T-helper 22 cell (primary cell): ENCODE results near the gene RBMS2.
"Not testable (repeated sequence)": the region's sequence is repeated elsewhere in the genome, so short reads cannot be mapped to it uniquely, and the experiment has no call there.

Experiments
- DNase-seq: peaks from one replicate; pipeline ENCODE4 v3.0.0-alpha.2; 2020; ENCODE audit warnings: low read depth

The RBMS2 gene, protein sequence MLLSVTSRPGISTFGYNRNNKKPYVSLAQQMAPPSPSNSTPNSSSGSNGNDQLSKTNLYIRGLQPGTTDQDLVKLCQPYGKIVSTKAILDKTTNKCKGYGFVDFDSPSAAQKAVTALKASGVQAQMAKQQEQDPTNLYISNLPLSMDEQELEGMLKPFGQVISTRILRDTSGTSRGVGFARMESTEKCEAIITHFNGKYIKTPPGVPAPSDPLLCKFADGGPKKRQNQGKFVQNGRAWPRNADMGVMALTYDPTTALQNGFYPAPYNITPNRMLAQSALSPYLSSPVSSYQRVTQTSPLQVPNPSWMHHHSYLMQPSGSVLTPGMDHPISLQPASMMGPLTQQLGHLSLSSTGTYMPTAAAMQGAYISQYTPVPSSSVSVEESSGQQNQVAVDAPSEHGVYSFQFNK

DNA sequence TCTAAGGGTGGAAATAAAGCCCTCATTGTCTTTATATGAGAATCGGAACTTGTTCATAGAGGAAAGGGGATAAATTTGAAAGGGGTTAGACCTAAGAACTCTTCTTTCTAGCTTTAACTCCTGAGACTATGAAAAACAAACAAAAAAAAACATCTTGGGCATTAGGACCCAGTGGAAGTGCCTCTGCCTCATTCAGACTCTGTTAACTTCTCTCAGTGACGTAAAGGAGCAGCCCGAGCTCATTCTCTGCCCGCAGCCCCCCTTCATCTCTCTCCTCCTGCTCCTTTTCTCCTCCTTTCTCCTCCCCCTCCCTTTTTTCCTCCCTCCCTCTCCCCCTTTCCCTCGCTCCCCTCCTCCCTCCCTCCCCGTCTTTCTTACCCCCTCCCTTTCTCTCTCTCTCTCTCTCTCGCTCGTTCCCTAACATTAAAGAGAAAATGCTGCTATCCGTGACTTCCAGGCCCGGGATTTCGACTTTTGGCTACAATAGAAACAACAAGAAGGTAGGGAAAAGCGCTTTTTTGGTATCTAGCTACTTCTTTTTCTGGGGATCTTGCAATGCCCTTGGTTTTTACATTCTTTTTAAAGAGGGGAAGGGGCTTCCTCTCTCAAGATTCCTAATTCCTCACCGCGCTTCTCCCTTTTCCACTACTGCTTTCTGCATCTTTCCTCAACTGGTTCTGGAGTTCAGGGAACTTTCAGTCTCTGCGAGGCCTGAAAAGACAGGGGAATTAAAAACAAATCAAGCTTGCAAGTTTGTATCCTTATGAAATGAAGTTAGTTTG lies at the start of gene RBMS2:
TSS of gene RBMS2 (plus strand) at position 231 of the 782 bp plus-strand sequence. CDS start at position 435, 204 bp downstream.
- peak; percentile 30 for DNase-seq

DNA sequence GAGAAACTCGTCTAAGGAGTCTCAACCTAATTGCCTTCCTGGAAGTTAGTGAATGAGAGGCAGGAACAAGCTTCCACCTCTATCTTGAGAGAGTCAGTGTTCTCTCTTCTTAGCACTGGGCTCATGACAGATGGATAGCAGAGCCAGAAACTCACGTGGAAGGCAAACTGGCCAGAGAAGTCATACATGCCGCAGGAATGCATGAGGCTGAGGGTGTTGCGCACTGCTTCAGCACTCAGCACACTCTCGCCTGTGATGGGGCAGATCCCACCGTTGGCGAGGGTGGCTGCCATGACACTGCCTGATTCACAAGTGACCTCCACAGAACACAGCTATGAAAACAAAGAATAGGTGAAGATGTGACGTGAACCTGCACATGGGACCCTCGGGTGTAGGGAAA lies 47.2 kb upstream of the RBMS2 start:
- no peak for DNase-seq

DNA sequence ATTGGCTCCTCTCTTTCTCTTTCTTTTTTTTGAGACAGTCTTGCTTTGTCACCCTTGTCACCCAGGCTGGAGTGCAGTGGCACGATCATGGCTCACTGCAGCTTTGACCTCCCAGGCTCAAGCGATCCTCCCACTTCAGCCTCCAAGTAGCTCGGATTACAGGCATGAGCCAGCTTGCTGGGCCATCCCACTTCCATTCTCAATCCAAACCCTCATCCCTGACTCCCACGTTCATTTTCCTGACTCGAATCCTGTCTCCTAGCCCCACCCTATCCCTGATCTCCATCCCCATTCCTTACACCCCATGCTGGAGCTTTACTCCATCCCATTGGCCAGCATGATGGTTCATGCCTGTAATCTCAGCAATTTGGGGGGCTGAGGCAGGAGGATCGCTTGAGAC lies 45.5 kb upstream of the RBMS2 start:
- no peak for DNase-seq

DNA sequence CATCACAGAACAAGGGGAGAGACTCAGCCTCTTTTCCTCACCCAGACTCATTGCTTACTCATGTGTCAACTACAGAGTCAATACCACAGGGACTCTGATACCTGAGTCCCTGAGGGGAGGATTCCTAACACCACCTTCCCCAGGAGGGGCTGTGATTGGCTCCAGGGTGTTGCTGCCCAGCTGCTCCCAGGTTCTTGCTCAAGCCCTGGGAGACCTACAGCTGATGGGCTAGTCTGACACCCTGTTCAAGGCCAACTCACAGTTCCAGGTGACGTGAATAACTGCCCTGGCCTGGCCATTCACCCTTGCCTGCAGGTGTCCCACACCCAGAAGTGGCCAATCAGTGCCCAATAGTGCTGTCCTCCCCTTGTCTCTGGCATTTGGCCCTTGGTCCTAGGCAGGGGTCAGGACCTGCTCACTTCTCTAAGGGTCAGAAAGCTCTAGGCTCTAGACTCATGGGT lies 44.6 kb upstream of the RBMS2 start:
- no peak for DNase-seq

DNA sequence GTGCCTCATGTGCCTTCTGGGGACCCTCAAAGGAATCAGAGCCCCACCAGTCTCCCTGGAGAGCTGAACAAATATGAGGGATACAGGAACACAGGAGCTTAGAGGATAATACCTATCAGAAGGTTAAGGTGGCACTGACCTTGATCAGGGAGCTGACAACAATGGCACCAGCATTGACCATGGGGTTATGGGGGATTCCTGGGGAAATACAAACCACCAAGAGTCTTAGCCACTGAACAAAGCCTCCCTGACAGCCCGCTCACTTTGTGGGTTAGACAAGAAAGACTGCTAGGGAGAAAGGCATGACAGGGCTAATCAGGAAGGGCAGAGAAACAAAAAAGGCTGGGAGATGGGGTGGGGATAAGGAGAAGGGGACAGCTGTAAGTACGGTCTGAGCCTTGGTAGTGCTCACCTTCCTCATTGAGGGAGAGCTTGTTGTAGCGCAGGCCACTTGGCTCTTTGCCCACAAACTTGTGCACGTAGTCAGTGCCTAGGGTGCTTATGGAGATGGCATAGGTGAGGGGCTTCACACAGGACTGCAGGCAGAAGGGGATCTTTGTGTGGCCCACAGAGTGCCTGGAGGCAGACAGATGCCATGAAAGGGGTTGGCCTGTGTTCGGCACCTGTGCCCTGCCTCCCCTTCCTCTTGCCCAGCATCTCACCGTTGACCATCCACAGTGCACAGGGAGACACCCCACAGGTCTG lies 43.9 kb upstream of the RBMS2 start:
- no peak for DNase-seq

DNA sequence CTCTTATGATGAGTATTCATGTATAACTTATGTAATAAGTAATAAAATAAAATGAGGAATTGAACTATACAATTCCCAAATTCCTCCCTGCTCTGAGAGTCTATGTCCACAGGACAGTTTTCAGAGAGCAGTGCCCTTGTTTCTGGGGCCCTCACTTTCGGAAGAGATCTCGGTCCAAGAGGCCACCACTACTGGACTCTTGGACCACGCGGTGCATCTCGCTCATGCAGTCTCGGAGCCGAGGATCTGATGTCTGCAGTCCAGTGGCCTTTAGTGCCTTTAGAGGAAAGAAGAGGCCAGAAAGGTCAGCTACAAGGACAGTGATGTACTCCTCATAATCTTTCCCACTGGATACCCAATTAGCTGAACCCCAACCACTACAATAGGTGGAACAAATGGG lies 42.0 kb upstream of the RBMS2 start:
- no peak for DNase-seq

DNA sequence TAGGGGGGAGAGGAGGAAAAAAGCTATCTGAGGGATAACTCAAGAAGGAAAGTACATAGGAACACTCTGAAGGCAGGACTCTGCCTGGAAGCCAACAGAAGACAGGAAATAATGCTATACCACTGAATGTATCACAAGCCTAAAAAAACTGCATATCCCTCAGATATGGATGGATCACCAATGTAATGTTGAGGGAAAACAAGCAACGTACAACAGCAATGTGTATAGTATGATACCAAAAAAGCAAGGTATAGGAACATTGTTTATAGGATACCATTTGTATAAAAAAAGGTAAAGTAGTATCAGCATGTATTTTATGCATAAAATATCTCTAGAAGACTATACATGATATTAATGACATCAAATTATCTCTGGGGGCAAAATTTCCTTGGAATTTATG lies 37.1 kb upstream of the RBMS2 start:
- no peak for DNase-seq

DNA sequence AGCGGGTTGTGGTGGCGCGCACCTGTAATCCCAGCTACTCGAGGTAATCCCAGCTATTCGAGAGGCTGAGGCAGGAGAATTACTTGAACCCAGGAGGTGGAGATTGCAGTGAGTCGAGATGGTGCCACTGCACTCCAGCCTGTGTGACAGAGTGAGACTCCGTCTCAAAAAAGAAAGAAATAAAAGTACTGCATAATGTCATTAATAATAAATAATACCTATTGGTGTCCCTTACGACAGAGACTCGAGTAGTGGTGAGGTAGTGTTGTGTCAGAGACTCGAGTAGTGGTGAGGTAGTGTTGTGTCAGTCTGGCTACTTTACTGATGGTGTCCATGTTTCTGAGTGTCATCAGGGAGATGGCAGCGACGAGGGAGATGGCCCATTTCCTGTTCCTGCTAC lies 34.9 kb upstream of the RBMS2 start:
- DNase-seq: no peak

DNA sequence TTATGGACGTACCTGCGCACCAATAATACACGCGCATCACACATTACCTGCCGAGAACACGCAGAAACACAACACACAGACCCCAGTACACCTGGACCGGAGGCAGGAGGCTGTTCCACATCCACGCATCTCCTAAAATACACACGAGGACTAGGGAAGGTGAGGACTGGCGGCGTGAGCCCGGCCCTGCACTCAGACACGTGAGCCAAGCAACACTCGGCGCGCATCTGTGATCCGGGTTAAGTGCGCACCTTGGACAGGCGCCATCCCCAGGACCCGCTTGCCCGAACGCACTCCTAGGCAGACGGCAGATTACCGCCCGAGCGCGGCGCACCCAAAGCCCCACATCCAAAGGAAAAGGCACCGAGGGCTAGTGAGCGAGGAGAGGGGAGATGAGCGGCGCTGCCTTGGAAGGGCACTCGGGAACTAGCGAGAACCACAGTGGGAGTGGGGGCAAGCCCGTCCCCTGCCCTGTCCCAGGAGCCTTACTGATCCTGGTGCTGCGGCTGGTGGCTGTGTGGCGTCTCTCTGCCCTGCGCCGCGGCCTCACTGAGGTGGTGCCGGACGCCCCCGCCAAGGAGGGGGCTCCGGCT lies 34.1 kb upstream of the RBMS2 start:
- no peak for DNase-seq

DNA sequence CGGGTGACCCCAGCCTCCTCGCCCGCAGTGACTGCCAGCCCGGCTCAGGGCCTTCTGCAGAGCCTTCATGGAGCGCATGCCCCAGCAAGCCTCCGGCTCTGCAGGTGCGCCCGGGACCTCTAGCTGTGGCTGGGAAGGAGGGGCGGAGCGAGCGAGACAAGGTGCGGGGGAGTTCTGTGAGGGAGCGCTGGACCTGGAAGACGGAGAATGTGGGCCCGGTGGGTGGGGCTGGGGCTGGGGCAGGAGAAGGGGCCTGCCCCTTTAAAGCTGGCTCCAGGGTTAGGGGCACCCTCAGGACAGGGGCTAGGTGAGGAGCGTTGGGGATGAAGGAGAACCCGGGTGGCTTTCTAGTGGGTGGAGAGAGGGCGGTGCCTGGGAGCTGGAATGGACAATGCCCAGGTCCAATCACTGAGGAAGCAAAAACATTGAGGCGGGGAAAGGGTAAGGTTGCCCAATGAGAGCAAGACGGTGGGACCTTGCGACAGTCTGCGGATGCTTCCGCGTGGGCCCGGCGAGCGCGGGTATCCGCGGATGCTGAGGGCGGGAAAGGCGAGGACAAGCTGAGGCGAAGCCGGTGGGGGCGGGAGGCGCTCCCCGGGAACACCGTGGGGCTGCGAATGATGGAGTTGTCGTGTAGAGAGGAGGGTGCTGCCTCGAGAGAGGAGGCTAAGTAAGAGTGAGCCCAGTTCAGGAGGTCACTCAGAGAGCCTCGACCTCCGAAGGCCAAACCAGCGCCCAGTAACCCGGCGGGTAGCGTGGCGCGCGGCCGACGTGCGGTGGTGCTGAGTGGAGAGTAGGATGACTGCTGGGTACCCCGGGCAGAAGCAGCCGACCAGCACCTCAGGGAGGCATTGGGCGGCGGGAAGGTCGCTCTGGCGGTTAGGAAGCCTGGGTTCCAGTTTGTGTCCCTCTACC lies 33.3 kb upstream of the RBMS2 start, which contains the start of gene GLS2:
TSS of gene GLS2 (minus strand) at position 121 of the 915 bp plus-strand sequence. CDS start at position 78, 43 bp downstream.
- DNase-seq: peak; percentile 56

DNA sequence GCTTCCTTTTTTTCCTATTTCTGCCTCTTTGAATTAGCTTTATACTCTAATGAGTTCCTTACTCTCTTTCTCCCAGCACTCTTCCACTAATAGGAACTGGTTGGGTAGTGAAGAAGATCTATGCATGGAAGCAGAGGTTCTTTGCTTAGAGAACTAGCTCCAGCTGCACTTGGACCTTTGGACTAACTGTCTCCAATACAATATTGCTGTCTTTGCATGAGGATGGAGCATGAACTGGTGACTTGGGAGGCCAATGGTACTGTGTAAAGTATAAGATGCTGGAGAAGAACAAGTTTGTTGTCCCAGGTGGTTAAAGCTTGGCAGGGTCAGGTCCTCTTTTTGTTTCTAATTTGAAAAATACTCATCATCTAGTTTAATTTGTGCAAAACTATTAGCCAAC lies 31.3 kb upstream of the RBMS2 start:
- DNase-seq: no peak

DNA sequence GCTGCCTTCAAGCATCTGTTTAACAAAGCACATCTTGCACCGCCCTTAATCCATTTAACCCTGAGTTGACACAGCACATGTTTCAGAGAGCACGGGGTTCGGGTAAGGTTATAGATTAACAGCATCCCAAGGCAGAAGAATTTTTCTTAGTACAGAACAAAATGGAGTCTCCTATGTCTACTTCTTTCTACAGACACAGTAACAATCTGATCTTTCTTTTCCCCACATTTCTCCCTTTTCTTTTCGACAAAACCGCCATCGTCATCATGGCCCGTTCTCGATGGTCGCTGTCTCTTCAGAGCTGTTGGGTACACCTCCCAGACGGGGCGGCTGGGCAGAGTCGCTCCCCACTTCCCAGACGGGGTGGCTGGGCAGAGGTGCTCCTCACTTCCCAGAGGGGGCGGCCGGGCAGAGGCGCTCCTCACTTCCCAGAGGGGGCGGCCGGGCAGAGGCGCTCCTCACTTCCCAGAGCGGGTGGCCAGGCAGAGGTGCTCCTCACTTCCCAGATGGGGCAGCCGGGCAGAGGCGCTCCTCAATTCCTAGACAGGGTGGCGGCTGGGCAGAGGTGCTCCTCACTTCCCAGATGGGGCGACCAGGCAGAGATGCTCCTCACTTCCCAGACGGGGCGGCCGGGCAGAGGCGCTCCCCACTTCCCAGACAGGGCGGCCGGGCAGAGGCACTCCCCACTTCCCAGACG lies 28.1 kb upstream of the RBMS2 start:
- DNase-seq: not testable (repeated sequence)

DNA sequence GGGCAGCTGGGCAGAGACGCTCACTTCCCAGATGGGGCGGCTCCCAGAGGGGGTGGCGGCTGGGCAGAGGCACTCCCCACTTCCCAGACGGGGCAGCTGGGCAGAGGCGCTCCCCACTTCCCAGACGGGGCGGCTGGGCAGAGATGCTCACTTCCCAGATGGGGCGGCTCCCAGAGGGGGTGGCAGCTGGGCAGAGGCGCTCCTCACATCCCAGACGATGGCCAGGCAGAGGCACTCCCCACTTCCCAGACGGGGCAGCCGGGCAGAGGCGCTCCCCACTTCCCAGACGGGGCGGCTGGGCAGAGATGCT lies 27.6 kb upstream of the RBMS2 start:
- DNase-seq: not testable (repeated sequence)

DNA sequence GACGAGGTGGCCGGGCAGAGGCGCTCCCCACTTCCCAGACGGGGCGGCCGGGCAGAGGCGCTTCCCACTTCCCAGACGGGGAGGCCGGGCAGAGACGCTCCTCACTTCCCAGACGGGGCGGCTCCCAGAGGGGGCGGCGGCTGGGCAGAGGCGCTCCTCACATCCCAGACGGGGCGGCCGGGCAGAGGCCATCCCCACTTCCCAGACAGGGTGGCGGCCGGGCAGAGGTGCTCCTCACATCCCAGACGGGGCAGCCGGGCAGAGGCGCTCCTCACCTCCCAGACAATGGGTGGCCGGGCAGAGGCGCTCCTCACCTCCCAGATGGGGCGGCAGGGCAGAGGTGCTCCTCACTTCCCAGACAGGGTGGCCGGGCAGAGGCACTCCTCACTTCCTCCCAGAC lies 27.1 kb upstream of the RBMS2 start:
- not testable (repeated sequence) for DNase-seq

DNA sequence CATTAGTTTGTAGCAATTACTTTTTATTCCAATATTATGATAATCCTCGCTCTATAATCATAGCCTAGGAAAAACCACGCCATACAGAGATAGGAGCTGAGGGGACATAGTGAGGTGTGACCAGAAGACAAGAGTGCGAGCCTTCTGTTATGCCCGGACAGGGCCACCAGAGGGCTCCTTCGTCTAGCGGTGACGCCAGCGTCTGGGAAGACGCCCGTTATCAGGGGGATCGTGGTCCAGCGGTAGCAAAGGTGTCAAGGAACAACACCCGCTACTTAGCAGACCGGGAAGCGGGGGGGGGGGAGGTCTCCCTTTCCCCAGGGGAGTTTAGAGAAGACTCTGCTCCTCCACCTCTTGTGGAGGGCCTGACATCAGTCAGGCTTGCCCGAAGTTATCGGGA lies 24.9 kb upstream of the RBMS2 start:
- not testable (repeated sequence) for DNase-seq

DNA sequence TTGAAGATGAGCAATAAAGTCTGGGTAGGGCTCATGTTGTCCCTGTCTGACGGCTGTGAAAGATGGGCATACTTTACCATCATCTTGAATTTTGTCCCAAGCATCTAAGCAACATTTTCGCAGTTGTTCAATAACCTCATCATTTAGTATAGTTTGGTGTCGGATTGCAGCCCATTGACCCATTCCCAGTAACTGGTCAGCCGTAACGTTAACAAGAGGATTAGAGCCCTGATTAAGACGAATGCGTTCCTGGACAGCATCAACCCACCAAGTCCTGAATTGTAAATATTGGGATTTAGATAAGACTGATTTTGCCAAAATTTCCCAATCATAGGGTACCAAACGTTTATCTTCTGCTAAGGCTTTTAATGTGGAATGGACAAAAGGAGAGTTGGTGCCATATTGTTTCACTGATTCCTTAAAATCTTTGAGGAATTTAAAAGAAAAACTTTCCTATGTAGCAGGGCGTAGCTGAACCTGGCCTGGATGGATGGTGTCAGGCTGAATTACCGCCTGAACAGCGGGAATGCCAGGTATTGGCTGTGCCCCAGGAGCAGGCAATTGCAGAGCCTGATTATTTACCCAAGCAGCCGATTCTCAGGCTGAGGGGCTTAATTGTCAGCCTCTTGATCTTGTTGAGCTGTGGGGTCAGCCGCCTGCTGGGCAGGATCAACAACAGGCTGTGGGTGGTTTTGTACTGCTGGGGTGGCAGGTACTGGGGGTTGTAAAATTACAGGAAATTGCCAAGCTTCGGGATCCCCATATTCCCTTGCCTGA lies 23.3 kb upstream of the RBMS2 start:
- not testable (repeated sequence) for DNase-seq

DNA sequence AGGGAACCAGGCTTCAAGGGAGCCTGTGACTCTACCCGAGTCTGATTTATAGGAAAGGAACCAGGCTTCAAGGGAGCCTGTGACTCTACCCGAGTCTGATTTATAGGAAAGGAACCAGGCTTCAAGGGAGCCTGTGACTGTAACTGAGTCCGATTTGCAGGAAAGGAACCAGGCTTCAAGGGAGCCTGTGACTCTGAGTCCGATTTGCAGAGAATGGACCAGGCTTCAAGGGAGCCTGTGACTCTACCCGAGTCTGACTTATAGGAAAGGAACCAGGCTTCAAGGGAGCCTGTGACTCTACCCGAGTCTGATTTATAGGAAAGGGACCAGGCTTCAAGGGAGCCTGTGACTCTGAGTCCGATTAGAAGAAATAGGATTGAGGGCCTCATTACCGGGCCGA lies 22.2 kb upstream of the RBMS2 start:
- DNase-seq: not testable (repeated sequence)

DNA sequence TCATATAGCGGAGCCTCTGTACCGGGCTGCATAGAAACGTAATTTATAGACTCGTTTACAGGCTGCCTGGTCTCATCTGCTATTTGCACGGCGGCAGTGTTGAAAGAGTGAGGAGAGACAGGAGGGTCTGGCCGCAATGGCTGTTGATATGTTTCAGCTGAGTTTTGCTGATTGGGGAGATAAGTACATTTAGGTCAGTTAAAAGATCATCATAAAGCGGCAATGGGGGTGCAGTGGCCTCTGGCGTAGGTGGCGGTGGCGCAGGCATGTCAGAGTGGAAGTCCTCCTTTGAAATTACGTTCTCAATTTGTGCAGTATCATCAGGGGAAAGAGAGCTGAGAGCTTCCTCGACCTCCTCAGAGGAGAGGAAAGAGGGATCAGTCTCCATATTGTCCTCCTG lies 21.7 kb upstream of the RBMS2 start:
- not testable (repeated sequence) for DNase-seq

DNA sequence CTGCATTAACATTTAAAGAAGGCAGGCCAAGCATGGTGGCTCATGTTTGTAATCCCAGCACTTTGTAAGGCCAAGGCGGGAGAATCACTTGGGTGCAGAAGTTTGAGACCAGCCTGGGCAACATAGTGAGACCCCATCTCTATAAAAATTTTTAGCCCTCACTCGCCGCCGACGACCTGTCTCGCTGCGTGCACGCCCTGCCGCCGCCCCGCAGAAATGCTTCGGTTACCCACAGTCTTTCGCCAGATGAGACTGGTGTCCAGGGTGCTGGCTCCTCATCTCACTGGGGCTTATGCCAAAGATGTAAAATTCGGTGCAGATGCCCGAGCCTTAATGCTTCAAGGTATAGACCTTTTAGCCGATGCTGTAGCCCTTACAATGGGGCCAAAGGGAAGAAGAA lies 10.8 kb upstream of the RBMS2 start:
- no peak for DNase-seq

DNA sequence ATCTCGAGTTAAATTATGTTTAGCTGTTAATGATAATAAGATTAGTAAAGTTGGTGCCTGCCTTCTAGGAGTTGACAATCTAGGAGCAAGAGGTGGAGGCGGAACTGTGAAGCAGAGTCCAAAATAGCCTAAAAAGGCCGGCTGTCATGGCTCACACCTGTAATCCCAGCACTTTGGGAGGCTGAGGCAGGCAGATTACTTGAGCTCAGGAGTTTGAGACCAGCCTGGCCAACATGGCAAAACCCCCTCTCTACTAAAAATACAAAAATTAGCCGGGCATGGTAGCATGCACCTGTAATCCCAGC lies 7.7 kb upstream of the RBMS2 start:
- not testable (repeated sequence) for DNase-seq
